HL-60 (cell line): ENCODE measurements around the gene TNRC6C.
A peak's percentile ranks its signal among the peaks of the same experiment; 100 is the strongest.

ENCODE experiments used
- DNase-seq, 2 experiments: peaks; one replicate each; pipeline ENCODE4 v3.0.0-alpha.2; 2010 to 2020; ENCODE audit warnings: low read depth in 1 of 2, low spot score in 1 of 2
- H3K27ac ChIP-seq: fragments of 250-450 bp; sonication (Bioruptor Pico); replicated peaks from 2 replicates; pipeline ENCODE4 v1.5.1; 2020; ENCODE audit warnings: mild to moderate bottlenecking, moderate library complexity
- H3K27me3 ChIP-seq: fragments of 250-450 bp; sonication (Bioruptor Pico); 2 replicates; pipeline ENCODE4 v1.5.1; 2021; ENCODE audit warnings: mild to moderate bottlenecking, moderate library complexity; ENCODE audit not compliant: insufficient read depth, poor library complexity, severe bottlenecking
- H3K4me3 ChIP-seq: replicated peaks from 2 replicates; pipeline ENCODE4 v1.5.1; 2011; ENCODE audit warnings: mild to moderate bottlenecking, control low read depth, low read length; ENCODE audit not compliant: insufficient read depth
- CTCF ChIP-seq: IDR thresholded peaks from one replicate; pipeline ENCODE4 v1.5.1; 2011; ENCODE audit warnings: low read length, control low read depth, inconsistent platforms; ENCODE audit not compliant: insufficient read depth
- GABPA ChIP-seq: IDR thresholded peaks from 2 replicates; pipeline ENCODE4 v1.6.1; 2012; ENCODE audit warnings: low read depth
- POLR2AphosphoS5 ChIP-seq: IDR thresholded peaks from 2 replicates; pipeline ENCODE4 v1.6.1; 2012; ENCODE audit warnings: low read depth
- REST ChIP-seq: IDR thresholded peaks from 2 replicates; pipeline ENCODE4 v1.6.1; 2012; ENCODE audit warnings: low read depth; ENCODE audit not compliant: insufficient replicate concordance
- SPI1 ChIP-seq: IDR thresholded peaks from 2 replicates; pipeline ENCODE4 v1.6.1; 2012; ENCODE audit warnings: low read depth, mild to moderate bottlenecking, borderline replicate concordance

Gene TNRC6C

DNA sequence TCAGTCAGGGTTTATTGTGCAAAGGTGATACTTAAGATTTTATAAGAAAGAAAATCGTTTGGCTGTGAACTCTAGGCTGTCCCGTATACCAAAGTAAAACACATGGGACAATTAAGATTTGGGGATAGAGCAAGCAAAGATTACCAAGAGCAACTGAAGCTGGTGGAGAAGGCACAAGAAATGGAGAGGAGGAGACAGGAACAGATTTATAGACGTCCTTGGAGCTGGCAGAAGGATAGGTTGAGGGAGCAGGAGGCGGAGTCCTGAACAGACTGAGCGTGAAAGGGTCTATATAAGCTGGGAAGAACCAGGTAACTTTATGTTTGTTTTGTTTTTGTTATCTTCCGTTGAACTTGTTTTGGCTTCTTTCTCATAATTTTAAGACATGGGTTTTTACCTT is 3.8 kb downstream of the TNRC6C start:
- no peak for TF ChIP-seq GABPA
- TF ChIP-seq SPI1 = no peak
- no peak for TF ChIP-seq REST
- TF ChIP-seq POLR2AphosphoS5 = no peak
- no peak for TF ChIP-seq CTCF
- no peak overlapping the region for H3K4me3 ChIP-seq
- DNase-seq = no peak
- no peak overlapping the region for H3K27ac ChIP-seq
- peaks cover under 1% of the 10 kb centered on the region for H3K27me3 ChIP-seq

DNA sequence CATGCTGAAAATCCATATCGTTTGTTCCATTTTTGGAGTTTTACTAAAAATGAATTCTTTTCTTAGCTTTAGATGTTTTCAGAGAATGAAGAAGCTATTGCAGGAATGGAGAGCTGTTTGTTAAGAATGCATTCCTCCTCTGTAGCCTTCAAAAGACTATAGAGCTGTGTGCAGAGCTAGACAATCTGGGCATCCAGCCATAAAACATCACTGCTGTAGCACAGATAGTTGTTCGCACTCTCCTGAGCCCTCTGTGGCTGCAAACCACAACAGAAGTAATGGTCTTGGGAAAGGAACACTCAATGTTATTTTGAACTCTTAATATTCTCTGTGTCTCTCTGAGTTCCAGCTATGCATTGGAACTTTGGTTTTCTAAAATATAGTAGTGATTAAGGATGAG is 4.9 kb downstream of the TNRC6C start:
- TF ChIP-seq SPI1 = no peak
- peak; percentile 37; the same call in 1 of the 2 replicates for TF ChIP-seq POLR2AphosphoS5
- DNase-seq = peak in 1 of 2 experiments; percentile 83

GRCh38 chr17:77965352-77965751 is 6.8 kb downstream of the TNRC6C start:
- H3K27ac ChIP-seq = no peak overlapping the region
- TF ChIP-seq REST (no peak), CTCF (no peak), POLR2AphosphoS5 (no peak), SPI1 (no peak), GABPA (no peak)
- H3K27me3 ChIP-seq = no peaks in the 10 kb centered on the region
- DNase-seq = no peak
- no peak overlapping the region for H3K4me3 ChIP-seq

More for the DNA sequence above, 4.9 kb downstream of the TNRC6C start:
- no peaks in the 10 kb centered on the region for H3K27me3 ChIP-seq
- no peak overlapping the region for H3K27ac ChIP-seq
- H3K4me3 ChIP-seq = no peak overlapping the region

- Histone ChIP-seq H3K27ac (no peak overlapping the region), H3K4me3 (no peak overlapping the region), H3K27me3 (no peaks in the 10 kb centered on the region)
- DNase-seq = no peak
- TF ChIP-seq GABPA = no peak
- no peak for TF ChIP-seq SPI1
- no peak for TF ChIP-seq POLR2AphosphoS5
- TF ChIP-seq CTCF = no peak
- TF ChIP-seq REST = no peak
Observed at GRCh38 chr17:77966476-77966875, 8.0 kb downstream of the TNRC6C start.
